ENCODE results near the gene CLEC4G.
"Not testable (repeated sequence)": the region's sequence is repeated elsewhere in the genome, so short reads cannot be mapped to it uniquely, and the experiment has no call there.

CLEC4G gene

GRCh38 chr19:7773841-7774240 is 41.9 kb upstream of the CLEC4G start:
- H3K4me3 ChIP-seq (ENCODE audit: low read depth, low read length), result no peak overlapping the region
- no peaks in the 10 kb centered on the region for H3K27me3 ChIP-seq (ENCODE audit: insufficient read depth, low read depth, severe bottlenecking)
- no peaks in the 10 kb centered on the region for H3K9me3 ChIP-seq (ENCODE audit: severe bottlenecking)
- no peak overlapping the region for H3K27ac ChIP-seq
- DNase-seq, result no peak
- no peaks in the 10 kb centered on the region for H3K36me3 ChIP-seq
- TF ChIP-seq CTCF (IDR thresholded peaks at IDR 0.05; ENCODE audit: low read depth, low read length), result no peak

DNA sequence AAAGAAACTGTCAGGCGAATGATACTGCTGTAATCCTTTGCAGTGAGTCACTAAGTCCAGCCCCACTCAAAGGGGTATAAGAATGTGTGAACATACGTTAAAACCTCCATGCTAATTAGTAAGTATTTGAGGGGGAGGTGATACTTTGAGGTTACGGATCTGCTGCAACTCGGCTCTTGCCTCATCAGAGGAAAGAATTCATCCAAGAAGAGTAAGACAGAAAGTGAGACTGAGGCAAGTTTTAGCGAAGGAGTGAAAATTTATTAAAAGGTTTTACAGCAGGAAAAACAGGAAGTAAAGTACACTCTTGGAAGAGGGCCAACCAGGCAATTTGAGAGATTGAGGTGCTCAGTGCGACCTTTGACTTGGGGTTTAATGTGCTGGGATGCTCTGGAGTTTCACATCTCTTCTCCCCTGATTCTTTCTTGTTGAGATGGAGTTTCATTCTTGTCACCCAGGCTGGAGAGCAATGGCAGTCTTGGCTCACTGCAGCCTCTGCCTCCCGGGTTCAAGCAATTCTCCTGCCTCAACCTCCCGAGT is 40.9 kb upstream of the CLEC4G start:
- no peak for TF ChIP-seq CTCF (IDR thresholded peaks at IDR 0.05; ENCODE audit: low read depth, low read length)
- H3K36me3 ChIP-seq, result no peaks in the 10 kb centered on the region
- no peaks in the 10 kb centered on the region for H3K9me3 ChIP-seq (ENCODE audit: severe bottlenecking)
- no peak overlapping the region for H3K4me3 ChIP-seq (ENCODE audit: low read depth, low read length)
- DNase-seq, result peak; percentile 19
- no peaks in the 10 kb centered on the region for H3K27me3 ChIP-seq (ENCODE audit: insufficient read depth, low read depth, severe bottlenecking)
- no peak overlapping the region for H3K27ac ChIP-seq

DNA sequence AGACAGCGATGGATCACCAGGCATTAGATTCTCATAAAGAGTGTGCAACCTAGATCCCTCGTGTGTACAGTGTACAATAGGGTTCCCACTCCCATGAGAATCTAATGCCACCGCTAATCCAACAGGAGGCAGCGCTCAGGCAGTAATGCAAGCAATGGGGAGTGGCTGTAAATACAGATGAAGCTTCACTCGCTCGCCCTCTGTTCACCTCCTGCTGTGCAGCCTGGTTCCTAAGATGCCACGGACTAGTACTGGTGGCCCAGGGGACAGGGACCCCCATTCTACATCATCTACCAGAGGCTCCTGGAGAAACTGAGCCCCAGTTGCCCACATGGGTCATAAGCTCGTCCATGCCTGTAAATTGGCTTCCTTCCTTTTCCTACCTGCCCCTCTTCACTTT is 39.2 kb upstream of the CLEC4G start:
- no peaks in the 10 kb centered on the region for H3K27me3 ChIP-seq (ENCODE audit: insufficient read depth, low read depth, severe bottlenecking)
- no peak overlapping the region for H3K4me3 ChIP-seq (ENCODE audit: low read depth, low read length)
- H3K9me3 ChIP-seq (ENCODE audit: severe bottlenecking), result no peaks in the 10 kb centered on the region
- TF ChIP-seq CTCF (IDR thresholded peaks at IDR 0.05; ENCODE audit: low read depth, low read length), result no peak
- H3K36me3 ChIP-seq, result no peaks in the 10 kb centered on the region
- H3K27ac ChIP-seq, result no peak overlapping the region
- no peak for DNase-seq

GRCh38 chr19:7769171-7769570 is 37.3 kb upstream of the CLEC4G start:
- no peaks in the 10 kb centered on the region for H3K27me3 ChIP-seq (ENCODE audit: insufficient read depth, low read depth, severe bottlenecking)
- DNase-seq, result peak; percentile 60
- no peak for TF ChIP-seq CTCF (IDR thresholded peaks at IDR 0.05; ENCODE audit: low read depth, low read length)

GRCh38 chr19:7767487-7767886 is 35.6 kb upstream of the CLEC4G start:
- no peak overlapping the region for H3K27ac ChIP-seq
- no peak overlapping the region for H3K4me3 ChIP-seq (ENCODE audit: low read depth, low read length)
- DNase-seq, result no peak
- H3K36me3 ChIP-seq, result no peaks in the 10 kb centered on the region
- no peak for TF ChIP-seq CTCF (IDR thresholded peaks at IDR 0.05; ENCODE audit: low read depth, low read length)
- H3K9me3 ChIP-seq (ENCODE audit: severe bottlenecking), result no peaks in the 10 kb centered on the region
- no peaks in the 10 kb centered on the region for H3K27me3 ChIP-seq (ENCODE audit: insufficient read depth, low read depth, severe bottlenecking)

More at GRCh38 chr19:7769171-7769570, 37.3 kb upstream of the CLEC4G start:
- no peaks in the 10 kb centered on the region for H3K9me3 ChIP-seq (ENCODE audit: severe bottlenecking)
- H3K27ac ChIP-seq, result no peak overlapping the region
- H3K36me3 ChIP-seq, result no peaks in the 10 kb centered on the region
- H3K4me3 ChIP-seq (ENCODE audit: low read depth, low read length), result no peak overlapping the region

- no peak for TF ChIP-seq CTCF (IDR thresholded peaks at IDR 0.05; ENCODE audit: low read depth, low read length)
- DNase-seq, result no peak
Measured at GRCh38 chr19:7766535-7766934, 34.6 kb upstream of the CLEC4G start.

GRCh38 chr19:7765043-7765442 is 33.1 kb upstream of the CLEC4G start:
- H3K4me3 ChIP-seq (ENCODE audit: low read depth, low read length); H3K27ac ChIP-seq; H3K9me3 ChIP-seq (ENCODE audit: severe bottlenecking); H3K27me3 ChIP-seq (ENCODE audit: insufficient read depth, low read depth, severe bottlenecking); H3K36me3 ChIP-seq; DNase-seq: not testable (repeated sequence)

More at GRCh38 chr19:7766535-7766934, 34.6 kb upstream of the CLEC4G start:
- no peak overlapping the region for H3K27ac ChIP-seq
- no peaks in the 10 kb centered on the region for H3K9me3 ChIP-seq (ENCODE audit: severe bottlenecking)
- H3K27me3 ChIP-seq (ENCODE audit: insufficient read depth, low read depth, severe bottlenecking), result no peaks in the 10 kb centered on the region
- H3K36me3 ChIP-seq, result no peaks in the 10 kb centered on the region
- H3K4me3 ChIP-seq (ENCODE audit: low read depth, low read length), result no peak overlapping the region

- H3K36me3 ChIP-seq; H3K27ac ChIP-seq; DNase-seq; H3K27me3 ChIP-seq (ENCODE audit: insufficient read depth, low read depth, severe bottlenecking); H3K4me3 ChIP-seq (ENCODE audit: low read depth, low read length): not testable (repeated sequence)
- peaks cover 14% of the 10 kb centered on the region for H3K9me3 ChIP-seq (ENCODE audit: severe bottlenecking)
Measured at GRCh38 chr19:7764157-7764556, 32.2 kb upstream of the CLEC4G start.

Data from WERI-Rb-1 (cell line).